T-helper 2 cell treated with Interferon-gamma antibody and Interleukin-4, amounts not matched to agents 5 μg/mL and 100 μg/mL, for 36 hours (primary cell): Measurements from ENCODE around the gene ITIH1.

ENCODE experiments used
- DNase-seq: peaks from one replicate; pipeline ENCODE4 v3.0.0; 2021; ENCODE audit warnings: low spot score
- H3K27ac Mint-ChIP-seq: one replicate; pipeline ENCODE4 v1.8.0; 2021; ENCODE audit warnings: mild to moderate bottlenecking, mixed read lengths
- H3K27me3 Mint-ChIP-seq: one replicate; pipeline ENCODE4 v1.8.0; 2021; ENCODE audit warnings: low read depth, mixed read lengths
- H3K36me3 Mint-ChIP-seq: one replicate; pipeline ENCODE4 v1.8.0; 2021; ENCODE audit warnings: low read depth, mixed read lengths
- H3K4me1 Mint-ChIP-seq: one replicate; pipeline ENCODE4 v1.8.0; 2021; ENCODE audit warnings: low read depth, mixed read lengths
- H3K4me3 Mint-ChIP-seq: one replicate; pipeline ENCODE4 v1.8.0; 2022; ENCODE audit warnings: mild to moderate bottlenecking, moderate library complexity, mixed read lengths
- H3K9me3 Mint-ChIP-seq: one replicate; pipeline ENCODE4 v1.8.0; 2021; ENCODE audit warnings: mixed read lengths

Gene ITIH1

DNA sequence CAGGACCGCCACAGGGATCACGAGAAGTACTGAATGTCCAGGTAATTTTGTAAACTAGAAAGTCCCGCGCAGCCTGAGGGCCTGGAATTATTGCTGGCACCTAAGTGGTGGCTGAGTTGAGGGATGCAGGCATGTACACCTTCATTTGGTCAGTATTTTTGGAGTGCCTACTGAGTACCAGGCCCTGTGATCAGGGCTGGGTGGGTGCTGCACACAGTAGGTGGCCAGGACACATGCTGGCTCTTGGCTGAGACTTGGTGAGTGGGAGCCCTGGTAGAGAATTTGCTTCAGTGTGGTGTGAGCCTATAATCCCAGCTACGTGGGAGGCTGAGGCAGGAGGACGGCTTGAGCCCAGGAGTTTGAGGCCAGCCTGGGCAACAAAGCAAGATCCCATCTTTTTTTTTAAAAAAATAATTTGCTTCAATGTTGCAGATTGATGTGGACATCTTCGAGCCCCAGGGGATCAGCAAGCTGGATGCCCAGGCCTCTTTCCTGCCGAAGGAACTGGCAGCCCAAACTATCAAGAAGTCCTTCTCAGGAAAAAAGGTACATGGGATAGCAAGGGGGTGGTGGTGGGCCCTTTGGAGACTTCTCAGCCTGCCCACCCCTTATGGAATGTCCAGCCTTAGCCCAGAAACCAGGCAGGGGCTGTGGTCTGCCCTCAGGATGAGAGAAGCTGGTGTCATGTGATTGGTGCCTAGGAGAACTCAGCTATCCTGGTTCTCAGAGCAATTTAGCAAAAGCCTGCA is 2.6 kb downstream of the ITIH1 start:
- H3K36me3 Mint-ChIP-seq, result no peaks in the 10 kb centered on the region
- H3K4me3 Mint-ChIP-seq, result no peak overlapping the region

GRCh38 chr3:52781741-52782140 is 4.3 kb downstream of the ITIH1 start:
- H3K27me3 Mint-ChIP-seq, result no peaks in the 10 kb centered on the region
- no peak overlapping the region for H3K27ac Mint-ChIP-seq
- H3K4me1 Mint-ChIP-seq, result no peaks in the 10 kb centered on the region
- H3K9me3 Mint-ChIP-seq, result no peaks in the 10 kb centered on the region
- no peak for DNase-seq
- H3K36me3 Mint-ChIP-seq, result no peaks in the 10 kb centered on the region
- H3K4me3 Mint-ChIP-seq, result no peak overlapping the region

More for the DNA sequence above, 2.6 kb downstream of the ITIH1 start:
- H3K4me1 Mint-ChIP-seq, result no peaks in the 10 kb centered on the region
- H3K9me3 Mint-ChIP-seq, result no peaks in the 10 kb centered on the region
- DNase-seq, result no peak
- no peaks in the 10 kb centered on the region for H3K27me3 Mint-ChIP-seq
- H3K27ac Mint-ChIP-seq, result no peak overlapping the region

DNA sequence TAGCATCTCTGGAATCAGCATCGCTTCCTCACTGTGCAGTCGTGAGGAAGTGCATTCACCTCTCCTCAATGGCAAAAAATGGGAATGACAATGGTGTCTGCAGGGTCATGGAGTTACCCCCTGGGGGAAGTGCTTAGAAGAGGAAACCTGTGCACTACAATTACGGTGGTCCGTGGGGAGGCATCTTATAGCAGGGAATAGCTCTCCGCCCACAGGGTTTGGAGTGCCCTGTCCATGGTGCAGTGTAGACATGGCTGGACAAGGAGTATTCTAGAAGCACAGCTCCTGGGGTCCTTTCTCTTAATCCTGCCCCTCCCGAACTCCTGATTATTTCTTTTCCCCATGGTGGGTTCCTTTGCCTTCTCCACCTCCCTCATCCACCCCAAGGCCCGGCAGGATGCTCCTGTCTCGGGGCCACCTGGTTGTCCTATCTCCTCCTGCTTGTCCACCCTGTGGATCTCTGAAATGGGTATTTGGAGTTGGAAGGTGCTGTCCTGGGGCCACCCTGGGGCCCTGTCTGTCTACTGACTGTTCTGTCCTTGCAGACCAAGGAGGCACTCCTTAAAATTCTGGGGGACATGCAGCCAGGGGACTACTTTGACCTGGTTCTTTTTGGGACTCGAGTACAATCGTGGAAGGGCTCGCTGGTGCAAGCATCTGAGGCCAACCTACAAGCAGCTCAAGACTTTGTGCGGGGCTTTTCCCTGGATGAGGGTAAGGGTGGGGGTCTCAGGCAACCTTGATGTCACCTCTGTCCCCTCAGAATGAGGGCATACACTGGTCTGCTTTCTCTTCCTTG is 5.2 kb downstream of the ITIH1 start:
- Mint-ChIP-seq H3K36me3 (no peaks in the 10 kb centered on the region), H3K9me3 (no peaks in the 10 kb centered on the region), H3K4me1 (no peaks in the 10 kb centered on the region), H3K27me3 (no peaks in the 10 kb centered on the region), H3K27ac (no peak overlapping the region), H3K4me3 (no peak overlapping the region)
- no peak for DNase-seq

DNA sequence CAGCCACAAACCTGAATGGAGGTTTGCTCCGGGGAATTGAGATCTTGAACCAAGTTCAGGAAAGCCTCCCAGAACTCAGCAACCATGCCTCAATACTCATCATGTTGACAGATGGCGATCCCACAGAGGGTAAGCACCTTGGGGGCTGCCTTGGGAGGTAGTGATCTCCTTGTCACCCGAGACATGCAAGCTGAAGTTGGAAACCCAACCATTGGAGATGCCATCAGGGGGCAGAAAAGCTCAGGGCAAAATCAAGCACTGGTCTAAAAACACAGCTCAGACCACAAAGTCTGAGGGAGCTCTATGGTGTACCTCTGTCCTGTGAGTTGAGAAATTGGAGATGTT is 5.8 kb downstream of the ITIH1 start:
- Mint-ChIP-seq H3K36me3 (no peaks in the 10 kb centered on the region), H3K27ac (no peak overlapping the region), H3K27me3 (no peaks in the 10 kb centered on the region), H3K4me3 (no peak overlapping the region), H3K9me3 (no peaks in the 10 kb centered on the region), H3K4me1 (no peaks in the 10 kb centered on the region)
- no peak for DNase-seq

DNA sequence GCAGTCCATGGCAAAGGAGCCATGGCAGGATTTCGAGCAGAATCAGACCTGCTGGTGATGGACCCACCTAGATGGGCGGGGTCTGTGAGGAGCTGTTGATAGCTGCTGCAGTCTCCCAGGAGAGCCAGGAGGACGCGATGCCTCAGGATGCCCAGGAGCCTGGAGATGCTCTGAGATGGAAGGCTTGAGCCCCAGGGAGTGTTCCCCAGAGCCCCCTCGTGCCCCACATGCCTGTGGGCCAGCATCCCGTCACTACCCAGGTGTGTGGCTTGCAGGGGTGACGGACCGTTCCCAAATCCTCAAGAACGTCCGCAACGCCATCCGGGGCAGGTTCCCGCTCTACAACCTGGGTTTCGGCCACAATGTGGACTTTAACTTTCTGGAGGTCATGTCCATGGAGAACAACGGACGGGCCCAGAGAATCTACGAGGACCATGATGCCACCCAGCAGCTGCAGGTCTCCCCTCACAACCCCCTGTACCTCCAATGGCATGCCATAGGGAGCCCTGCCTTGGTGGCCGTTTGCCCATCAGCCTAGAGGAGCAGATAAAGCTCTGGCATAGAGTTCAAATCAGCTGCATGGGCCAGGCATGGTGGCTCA is 6.7 kb downstream of the ITIH1 start:
- Mint-ChIP-seq H3K9me3 (no peaks in the 10 kb centered on the region), H3K27me3 (no peaks in the 10 kb centered on the region), H3K4me3 (no peak overlapping the region), H3K27ac (no peak overlapping the region), H3K36me3 (no peaks in the 10 kb centered on the region), H3K4me1 (no peaks in the 10 kb centered on the region)
- no peak for DNase-seq

- Mint-ChIP-seq H3K27ac (no peak overlapping the region), H3K4me3 (no peak overlapping the region), H3K9me3 (no peaks in the 10 kb centered on the region), H3K36me3 (no peaks in the 10 kb centered on the region), H3K4me1 (no peaks in the 10 kb centered on the region), H3K27me3 (no peaks in the 10 kb centered on the region)
- DNase-seq, result no peak
These were observed 7.7 kb downstream of the ITIH1 start for GRCh38 chr3:52784931-52785590.

DNA sequence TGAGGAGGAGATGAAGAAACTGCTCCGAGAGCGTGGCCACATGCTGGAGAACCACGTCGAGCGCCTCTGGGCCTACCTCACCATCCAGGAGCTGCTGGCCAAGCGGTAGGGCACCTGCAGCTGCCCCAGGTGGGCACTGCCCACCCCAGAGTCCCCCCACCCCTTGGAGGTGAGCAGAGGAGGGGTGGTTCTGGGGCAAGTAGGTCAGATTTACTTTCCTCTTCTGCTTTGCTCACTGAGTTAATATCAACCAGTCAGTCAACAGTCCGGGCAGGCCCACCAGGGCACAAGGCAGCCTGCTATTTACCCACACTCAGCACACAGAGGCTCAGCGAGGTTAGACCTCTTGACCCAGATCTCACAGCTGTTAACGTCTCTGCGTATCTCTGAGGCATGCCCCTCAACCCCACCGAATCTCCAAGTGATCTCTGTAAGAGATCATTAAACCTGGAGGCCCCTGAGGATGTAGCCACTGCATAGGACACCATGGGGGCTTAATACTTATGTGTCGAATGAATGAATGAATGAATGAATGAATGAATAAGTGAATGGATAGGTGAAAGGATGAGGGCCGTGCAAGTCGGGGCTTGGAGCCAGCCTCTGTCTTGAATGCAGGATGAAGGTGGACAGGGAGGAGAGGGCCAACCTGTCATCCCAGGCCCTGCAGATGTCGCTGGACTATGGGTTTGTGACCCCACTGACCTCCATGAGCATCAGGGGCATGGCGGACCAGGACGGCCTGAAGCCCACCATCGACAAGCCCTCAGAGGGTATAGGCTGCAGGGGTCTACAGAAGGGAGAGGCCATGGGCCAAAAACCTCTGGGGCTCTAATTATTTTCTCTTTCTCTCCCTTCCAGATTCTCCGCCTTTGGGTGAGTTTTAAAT is 9.2 kb downstream of the ITIH1 start:
- H3K27ac Mint-ChIP-seq, result no peak overlapping the region
- no peaks in the 10 kb centered on the region for H3K27me3 Mint-ChIP-seq
- H3K36me3 Mint-ChIP-seq, result no peaks in the 10 kb centered on the region
- H3K9me3 Mint-ChIP-seq, result no peaks in the 10 kb centered on the region
- no peak for DNase-seq
- no peaks in the 10 kb centered on the region for H3K4me1 Mint-ChIP-seq
- H3K4me3 Mint-ChIP-seq, result no peak overlapping the region

- no peak for DNase-seq
- H3K4me1 Mint-ChIP-seq, result no peaks in the 10 kb centered on the region
These were observed 9.8 kb downstream of the ITIH1 start for GRCh38 chr3:52787246-52787645.

DNA sequence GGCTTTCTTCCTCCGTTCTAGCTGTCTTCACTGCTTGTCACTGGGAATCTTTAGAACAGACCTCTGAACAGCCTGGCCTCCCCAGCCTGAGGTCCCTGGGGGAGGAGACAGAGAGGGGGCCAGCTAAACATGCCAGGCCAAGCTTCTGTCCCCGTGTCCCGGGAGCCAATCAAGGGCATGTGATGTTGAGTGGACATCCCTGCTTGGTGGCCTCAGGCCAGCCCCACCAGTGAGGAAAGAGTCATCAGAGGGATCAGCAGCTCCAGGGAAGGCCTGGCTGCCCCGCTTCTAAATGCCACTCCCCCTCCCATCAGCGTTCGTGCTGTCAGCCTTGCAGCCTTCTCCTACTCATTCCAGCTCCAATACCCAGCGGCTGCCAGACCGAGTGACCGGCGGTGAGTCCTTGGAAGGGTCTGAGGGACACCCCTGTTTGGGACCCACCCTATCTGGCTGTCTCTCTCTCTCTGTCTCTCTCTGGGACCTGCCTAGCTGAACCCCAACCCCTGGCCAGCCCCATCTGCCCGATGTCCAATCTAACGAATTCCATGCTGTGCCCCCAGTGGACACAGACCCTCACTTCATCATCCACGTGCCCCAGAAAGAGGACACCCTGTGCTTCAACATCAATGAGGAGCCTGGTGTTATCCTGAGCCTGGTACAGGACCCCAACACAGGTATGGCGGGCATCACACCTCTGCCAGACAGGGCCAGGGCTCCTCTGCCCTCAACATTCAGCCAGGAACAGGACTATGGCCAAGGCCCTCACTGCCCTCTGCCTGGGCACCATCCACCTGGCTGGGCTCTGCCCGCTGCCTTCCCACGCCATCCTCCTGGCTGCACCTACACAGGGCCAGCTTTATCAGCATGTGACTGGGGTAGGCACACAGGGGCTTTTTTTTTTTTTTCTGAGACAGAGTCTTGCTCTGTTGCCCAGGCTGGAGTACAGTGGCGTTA is 10.6 kb downstream of the ITIH1 start:
- Mint-ChIP-seq H3K4me1 (no peaks in the 10 kb centered on the region), H3K4me3 (no peak overlapping the region), H3K27ac (no peak overlapping the region), H3K9me3 (no peaks in the 10 kb centered on the region), H3K36me3 (no peaks in the 10 kb centered on the region), H3K27me3 (no peaks in the 10 kb centered on the region)
- no peak for DNase-seq

More at GRCh38 chr3:52787246-52787645, 9.8 kb downstream of the ITIH1 start:
- no peaks in the 10 kb centered on the region for H3K9me3 Mint-ChIP-seq
- H3K27me3 Mint-ChIP-seq, result no peaks in the 10 kb centered on the region
- H3K36me3 Mint-ChIP-seq, result no peaks in the 10 kb centered on the region
- no peak overlapping the region for H3K4me3 Mint-ChIP-seq
- H3K27ac Mint-ChIP-seq, result no peak overlapping the region

DNA sequence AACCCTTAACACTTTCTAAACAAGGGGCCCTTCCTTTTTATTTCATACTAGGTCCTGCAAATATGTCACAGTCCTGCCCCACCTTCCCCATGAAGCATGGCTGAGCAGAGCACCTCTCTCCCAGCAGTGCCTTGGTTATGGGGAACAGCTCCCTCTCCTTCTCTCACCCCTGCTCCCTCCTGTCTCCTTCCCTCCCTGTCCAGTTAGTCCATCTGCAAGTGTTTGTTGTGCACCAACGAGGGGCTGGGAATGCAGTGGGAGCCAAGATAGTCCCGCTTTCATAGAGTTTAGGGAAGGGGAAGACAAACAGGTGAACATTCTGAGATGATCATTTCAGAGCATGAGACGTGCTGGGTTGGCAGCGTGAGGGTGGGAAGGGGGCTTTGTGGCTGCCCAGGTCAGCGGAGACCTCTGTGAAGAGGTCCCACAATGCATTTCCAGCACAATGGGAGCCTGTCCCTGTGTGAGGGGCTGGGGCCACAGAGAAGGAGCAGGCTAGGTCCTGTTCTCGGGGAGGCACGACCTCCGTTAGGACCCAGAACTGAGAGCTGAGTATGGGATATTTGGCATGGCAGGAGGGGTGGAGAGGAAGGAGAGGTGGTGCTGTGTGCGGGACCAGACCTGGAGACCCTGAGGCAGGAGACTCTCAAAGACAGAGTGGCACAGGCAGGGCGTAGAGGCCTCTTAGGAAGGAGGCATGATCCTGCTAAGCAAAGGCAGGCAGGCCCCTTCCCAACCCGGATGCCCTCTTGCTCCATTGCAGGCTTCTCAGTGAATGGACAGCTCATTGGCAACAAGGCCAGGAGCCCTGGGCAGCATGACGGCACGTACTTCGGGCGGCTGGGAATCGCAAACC is 11.7 kb downstream of the ITIH1 start:
- Mint-ChIP-seq H3K27ac (no peak overlapping the region), H3K27me3 (no peaks in the 10 kb centered on the region), H3K4me3 (no peak overlapping the region), H3K36me3 (no peaks in the 10 kb centered on the region), H3K9me3 (no peaks in the 10 kb centered on the region), H3K4me1 (no peaks in the 10 kb centered on the region)
- no peak for DNase-seq

DNA sequence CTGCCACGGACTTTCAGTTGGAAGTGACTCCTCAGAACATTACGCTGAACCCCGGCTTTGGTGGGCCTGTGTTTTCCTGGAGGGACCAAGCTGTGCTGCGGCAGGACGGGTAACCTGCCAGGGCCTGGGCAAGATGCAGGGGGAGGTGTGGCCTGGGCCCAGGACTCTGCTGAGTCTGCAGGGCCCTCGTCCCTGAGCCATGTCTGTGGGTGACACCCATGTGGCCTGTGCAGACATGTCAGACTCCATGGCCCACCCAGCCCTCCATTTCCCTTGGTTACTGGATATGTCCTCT is 12.3 kb downstream of the ITIH1 start:
- no peaks in the 10 kb centered on the region for H3K4me1 Mint-ChIP-seq
- H3K27me3 Mint-ChIP-seq, result no peaks in the 10 kb centered on the region
- no peaks in the 10 kb centered on the region for H3K9me3 Mint-ChIP-seq
- H3K4me3 Mint-ChIP-seq, result no peak overlapping the region
- H3K36me3 Mint-ChIP-seq, result no peaks in the 10 kb centered on the region
- no peak for DNase-seq
- H3K27ac Mint-ChIP-seq, result no peak overlapping the region

DNA sequence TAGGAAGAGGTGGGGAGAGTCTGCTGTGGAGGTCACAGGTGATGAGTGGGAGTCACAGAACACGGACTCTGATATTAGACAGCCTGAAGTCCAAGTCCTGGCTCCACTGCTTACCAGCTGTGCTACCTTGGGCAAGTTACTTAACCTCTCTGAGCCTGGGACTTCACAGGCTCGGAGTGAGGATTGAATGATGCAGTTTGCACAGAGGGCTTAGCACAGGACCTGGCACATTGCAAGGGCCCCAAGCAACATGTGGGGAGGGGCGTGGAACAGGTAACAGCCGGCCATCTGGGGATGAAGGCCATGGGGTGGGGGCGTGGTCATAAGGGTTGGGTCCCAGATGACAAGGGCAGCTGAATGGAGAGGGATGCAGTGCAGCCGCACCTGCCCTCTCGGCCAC is 12.9 kb downstream of the ITIH1 start:
- no peak overlapping the region for H3K27ac Mint-ChIP-seq
- no peak overlapping the region for H3K4me3 Mint-ChIP-seq
- no peaks in the 10 kb centered on the region for H3K9me3 Mint-ChIP-seq
- H3K4me1 Mint-ChIP-seq, result no peaks in the 10 kb centered on the region
- H3K36me3 Mint-ChIP-seq, result no peaks in the 10 kb centered on the region
- no peaks in the 10 kb centered on the region for H3K27me3 Mint-ChIP-seq
- no peak for DNase-seq
